ENCODE data around the gene ATMIN. TPM values are rescaled to one million over a fixed set of nuclear protein-coding genes. Genes with fewer than 3 reads are reported as not detected.

Gene ATMIN
- total RNA-seq, 1 experiment from 2014 or later = 46.7 TPM

DNA sequence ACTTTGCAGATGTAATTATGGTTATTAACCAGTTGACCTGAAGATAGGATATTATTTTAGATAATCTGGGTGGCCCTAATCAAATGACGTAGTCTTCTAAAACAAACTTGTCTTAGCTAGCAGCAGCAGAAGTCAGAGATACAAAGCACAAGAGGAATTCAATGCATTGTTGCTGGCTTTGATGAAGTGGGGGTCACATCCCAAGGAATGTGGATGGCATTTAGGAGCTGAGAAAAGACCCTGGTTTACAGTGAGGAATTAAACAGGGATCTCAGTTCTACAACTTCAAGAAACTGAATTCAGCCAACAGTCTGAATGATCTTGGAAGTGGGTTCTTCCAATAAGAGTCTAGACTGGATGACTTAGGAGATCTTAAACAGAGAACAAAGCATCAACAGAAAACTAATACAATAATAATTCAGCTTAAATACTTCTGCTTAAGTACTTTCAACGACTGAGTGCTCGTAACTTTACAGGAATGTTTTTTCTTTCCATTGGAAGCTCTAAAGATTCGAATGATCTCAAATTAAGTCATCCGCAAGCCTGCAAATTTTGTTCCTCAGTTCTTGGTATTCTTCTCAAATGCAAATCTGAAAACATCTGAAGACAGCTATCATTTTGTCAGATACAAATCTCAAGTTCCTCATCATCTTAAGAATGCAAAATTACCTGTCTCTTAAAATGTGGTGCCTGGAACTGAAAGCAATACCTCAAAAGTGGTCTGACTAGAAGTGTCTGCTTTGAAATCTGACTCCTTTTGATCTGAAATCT, 38.1 kb downstream of the ATMIN start (continued):
- no peak for TF ChIP-seq TCF7L2 (IDR thresholded peaks at IDR 0.05; ENCODE audit: borderline replicate concordance, extremely low read depth, insufficient read depth, insufficient read length)

GRCh38 chr16:81076566-81077075, 41.0 kb downstream of the ATMIN start:
- no TSS peak for BruUV-seq (replicated peaks)
- TF ChIP-seq MAX (IDR thresholded peaks at IDR 0.05) (peak; percentile 85), POLR2A (IDR thresholded peaks at IDR 0.05; ENCODE audit: borderline replicate concordance, extremely low read depth, insufficient read depth, insufficient read length) (no peak), TCF7L2 (IDR thresholded peaks at IDR 0.05; ENCODE audit: borderline replicate concordance, extremely low read depth, insufficient read depth, insufficient read length) (peak; percentile 16)
- TF ChIP-seq, protein P1, sequence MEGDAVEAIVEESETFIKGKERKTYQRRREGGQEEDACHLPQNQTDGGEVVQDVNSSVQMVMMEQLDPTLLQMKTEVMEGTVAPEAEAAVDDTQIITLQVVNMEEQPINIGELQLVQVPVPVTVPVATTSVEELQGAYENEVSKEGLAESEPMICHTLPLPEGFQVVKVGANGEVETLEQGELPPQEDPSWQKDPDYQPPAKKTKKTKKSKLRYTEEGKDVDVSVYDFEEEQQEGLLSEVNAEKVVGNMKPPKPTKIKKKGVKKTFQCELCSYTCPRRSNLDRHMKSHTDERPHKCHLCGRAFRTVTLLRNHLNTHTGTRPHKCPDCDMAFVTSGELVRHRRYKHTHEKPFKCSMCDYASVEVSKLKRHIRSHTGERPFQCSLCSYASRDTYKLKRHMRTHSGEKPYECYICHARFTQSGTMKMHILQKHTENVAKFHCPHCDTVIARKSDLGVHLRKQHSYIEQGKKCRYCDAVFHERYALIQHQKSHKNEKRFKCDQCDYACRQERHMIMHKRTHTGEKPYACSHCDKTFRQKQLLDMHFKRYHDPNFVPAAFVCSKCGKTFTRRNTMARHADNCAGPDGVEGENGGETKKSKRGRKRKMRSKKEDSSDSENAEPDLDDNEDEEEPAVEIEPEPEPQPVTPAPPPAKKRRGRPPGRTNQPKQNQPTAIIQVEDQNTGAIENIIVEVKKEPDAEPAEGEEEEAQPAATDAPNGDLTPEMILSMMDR (IDR thresholded peaks at IDR 0.05 in 2 of 3, conservative IDR thresholded peaks at IDR 0.05 in 1 of 3; ENCODE audit: borderline replicate concordance in 1 of 3, insufficient read depth in 1 of 3, low read depth in 2 of 3, low read length in 2 of 3) = no peak
- no peaks in the 10 kb centered on the region for H3K9me2 ChIP-seq (ENCODE audit: insufficient read depth)
- no peaks in the 10 kb centered on the region for H3K9me3 ChIP-seq (ENCODE audit: control insufficient read depth in 1 of 2, insufficient read depth in 1 of 2, low read depth in 1 of 2, low read length in 2 of 2)
- DNase-seq (ENCODE audit: low read depth, low spot score) (peak; percentile 85), ATAC-seq (peak; percentile 88)
- ChIA-PET RAD21 (ENCODE audit: low non-redundant PET in 1 of 2, low total read pairs in 2 of 2, uncharacterized antibody in 2 of 2, unreplicated experiment in 2 of 2) (no interaction called here), POLR2A (interaction anchor here (1.0 to 1.6 kb wide), 3 partner anchors 8 to 65 kb away, joined by 3 to 6 read pairs (median 3); no protein-coding TSS in a partner anchor), CTCF (interaction anchor here (0.9 to 2.6 kb wide), 4 partner anchors 18 to 122 kb away, joined by 3 to 18 read pairs (median 3); partner anchors contain the start of gene ATMIN)
- peaks cover 0 to 3% of the 10 kb centered on the region in 2 experiments; a peak in 1 of 4 replicates for H3K36me3 ChIP-seq (ENCODE audit: control insufficient read depth in 1 of 2, insufficient read depth in 2 of 2, low read length in 2 of 2)
- no peaks in the 10 kb centered on the region for H4K20me1 ChIP-seq (ENCODE audit: insufficient read depth)
- intact Hi-C loops (cut with micrococcal nuclease) = loop anchor here (2.0 to 5.0 kb wide), 2 partner anchors 20 to 39 kb away; partner anchors contain the start of genes ATMIN and GCSH
- H3K4me1 ChIP-seq (ENCODE audit: control insufficient read depth in 1 of 2, insufficient read depth in 2 of 2, low read length in 2 of 2) = peaks cover 10 to 20% of the 10 kb centered on the region in 2 experiments
- H3K4me3 ChIP-seq (replicated peaks in 1 of 2; ENCODE audit: low read depth in 1 of 2, low read length in 2 of 2) = peak overlapping the region; percentile 66 to 74
- peak overlapping the region; percentile 86 for H3K4me2 ChIP-seq (ENCODE audit: low read length)
- H3K79me2 ChIP-seq (ENCODE audit: insufficient read depth, low read length) = no peaks in the 10 kb centered on the region
- peak overlapping the region; percentile 56 for H2AFZ ChIP-seq (ENCODE audit: low read depth, low read length, poor library complexity, severe bottlenecking)
- no peaks in the 10 kb centered on the region for H3K27me3 ChIP-seq (ENCODE audit: insufficient read depth, low read length)
- H3K27ac ChIP-seq (ENCODE audit: low read depth, low read length) = peak overlapping the region; percentile 53
- H3K9ac ChIP-seq (ENCODE audit: low read length) = peak overlapping the region; percentile 76

Data from HCT116 (cell line).